NB4 (cell line): ENCODE data around the gene KDM1B.

Source experiments
- CTCF ChIP-seq: IDR thresholded peaks from one replicate; pipeline ENCODE4 v1.5.1; 2012; ENCODE audit warnings: low read depth, low read length
- MAX ChIP-seq: IDR thresholded peaks from 2 replicates; pipeline ENCODE4 v1.6.1; 2011; ENCODE audit warnings: low read depth, low read length
- MYC ChIP-seq: IDR thresholded peaks from 2 replicates; pipeline ENCODE4 v1.6.1; 2011; ENCODE audit warnings: low read depth, low read length
- POLR2A ChIP-seq: IDR thresholded peaks from 2 replicates; pipeline ENCODE4 v1.6.1; 2011; ENCODE audit warnings: mild to moderate bottlenecking; ENCODE audit not compliant: insufficient read length; ENCODE audit errors: extremely low read depth

- TF ChIP-seq POLR2A: no peak
- TF ChIP-seq CTCF: no peak
- TF ChIP-seq MAX: no peak
- no peak for TF ChIP-seq MYC
Measured at GRCh38 chr6:18241208-18242038, 86.2 kb downstream of the KDM1B start.
